ENCODE data around the gene UAP1L1. TPM values are rescaled to one million over a fixed set of nuclear protein-coding genes. Genes with fewer than 3 reads are reported as not detected.
"Not testable (repeated sequence)": the region's sequence is repeated elsewhere in the genome, so short reads cannot be mapped to it uniquely, and the experiment has no call there.

The UAP1L1 gene
- total RNA-seq, 2 experiments from 2014 or later, result 63.1 to 66.8 TPM

DNA sequence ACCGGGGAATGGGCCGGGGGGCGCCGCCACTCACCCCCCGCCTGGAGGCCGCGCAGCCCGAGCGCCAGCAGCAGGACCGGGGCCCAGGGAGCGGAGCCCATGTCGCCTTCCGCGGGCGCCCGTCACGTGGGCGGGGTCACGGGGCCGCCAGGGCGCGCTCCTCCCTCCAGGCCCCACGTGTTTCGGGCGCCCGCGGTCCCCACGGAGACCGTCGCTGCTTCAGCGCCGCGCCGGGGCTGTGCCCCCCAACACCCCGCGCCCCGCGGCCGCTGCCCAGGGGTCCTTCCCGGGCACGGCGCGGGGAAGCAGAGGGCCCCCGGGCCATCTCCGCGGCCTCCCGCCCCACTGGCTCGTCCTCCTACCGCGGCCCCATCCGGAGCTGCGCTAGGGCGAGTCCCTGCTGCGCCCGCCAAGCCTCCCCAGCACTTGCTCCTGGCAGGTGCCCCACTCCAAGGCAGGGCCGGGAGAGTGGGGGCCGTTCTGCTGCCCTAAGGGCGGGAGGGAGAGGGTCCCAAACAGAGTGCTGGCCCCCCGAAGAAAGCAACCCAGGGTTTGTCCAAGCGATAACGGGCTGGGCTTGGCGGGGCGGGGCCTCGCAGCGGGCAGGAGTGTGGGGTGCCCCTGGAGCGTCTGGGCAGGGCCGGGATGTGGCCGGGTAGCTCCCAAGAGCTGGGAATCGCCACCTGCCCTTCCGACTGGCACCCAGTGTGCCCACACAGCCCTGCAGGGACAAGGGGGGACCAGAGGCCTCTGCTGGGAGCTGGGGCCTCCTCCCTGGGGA lies 37.5 kb downstream of the UAP1L1 start, which contains the start of gene DPP7:
Gene DPP7 (minus strand): TSS at position 121 of the 781 bp plus-strand sequence. CDS start 20 bp downstream, at position 101.
- Mint-ChIP-seq H3K27ac (peak within 1 kb of the TSS; percentile 73), H3K27me3 (ENCODE audit: low read depth) (no peaks in the 10 kb centered on the region), H3K36me3 (ENCODE audit: low read depth) (peaks cover 8% of the 10 kb centered on the region), H3K4me1 (ENCODE audit: low read depth) (peaks cover 11% of the 10 kb centered on the region), H3K9me3 (ENCODE audit: insufficient read depth) (no peaks in the 10 kb centered on the region), H3K4me3 (peak within 1 kb of the TSS; percentile 74)
- ATAC-seq (peak; percentile 96), DNase-seq (peak; percentile 85)
- ChIA-PET POLR2A (interaction anchor here (0.6 to 1.2 kb wide), 6 partner anchors 9 to 126 kb away, joined by 3 to 5 read pairs (median 3); partner anchors contain the start of gene TUBB4B), CTCF (interaction anchor here (1.0 to 5.1 kb wide), 9 partner anchors 12 to 122 kb away, joined by 3 to 21 read pairs (median 6); partner anchors contain the start of gene RNF224)

DNA sequence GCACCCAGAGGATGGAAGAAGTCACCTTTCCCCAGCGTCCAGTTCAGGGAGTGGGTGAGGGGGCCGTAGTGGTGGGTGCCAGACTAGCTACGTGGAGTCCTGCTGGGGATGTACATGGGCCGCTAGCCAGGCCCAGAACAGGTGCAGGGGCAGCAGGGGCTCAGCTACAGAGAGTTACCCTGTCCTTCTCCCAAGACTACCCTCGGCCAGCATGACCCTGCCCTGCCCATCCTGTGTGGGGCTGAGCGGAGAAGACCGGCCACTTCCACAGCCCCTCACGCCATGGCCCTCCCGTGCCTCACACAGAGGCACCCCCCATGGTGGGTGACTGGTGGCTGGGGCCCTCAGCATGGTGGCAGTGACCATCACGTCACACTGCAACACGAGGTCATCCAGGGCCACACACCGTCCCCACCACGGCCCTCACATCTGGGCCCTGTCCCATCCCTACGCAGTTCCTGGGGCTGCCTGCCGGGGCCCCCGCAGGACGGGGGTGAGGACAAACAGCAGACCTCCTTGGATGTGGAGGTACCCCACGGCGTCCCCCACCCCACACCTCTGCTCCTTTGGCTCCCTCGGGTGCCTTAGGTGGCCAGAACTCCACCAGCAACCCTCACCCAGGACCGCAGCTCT lies 38.2 kb downstream of the UAP1L1 start:
- Mint-ChIP-seq H3K4me1 (ENCODE audit: low read depth) (peaks cover 11% of the 10 kb centered on the region), H3K9me3 (ENCODE audit: insufficient read depth) (no peaks in the 10 kb centered on the region), H3K36me3 (ENCODE audit: low read depth) (peaks cover 8% of the 10 kb centered on the region), H3K27ac (no peak overlapping the region), H3K4me3 (peak overlapping the region; percentile 15), H3K27me3 (ENCODE audit: low read depth) (no peaks in the 10 kb centered on the region)
- CTCF ChIA-PET, result interaction anchor here (1.0 to 5.1 kb wide), 8 partner anchors 11 to 121 kb away, joined by 3 to 21 read pairs (median 4); partner anchors contain the start of gene RNF224
- ATAC-seq (no peak), DNase-seq (no peak)
- POLR2A ChIA-PET, result interaction anchor here (0.6 to 1.2 kb wide), 6 partner anchors 9 to 125 kb away, joined by 3 to 5 read pairs (median 3); partner anchors contain the start of gene TUBB4B

DNA sequence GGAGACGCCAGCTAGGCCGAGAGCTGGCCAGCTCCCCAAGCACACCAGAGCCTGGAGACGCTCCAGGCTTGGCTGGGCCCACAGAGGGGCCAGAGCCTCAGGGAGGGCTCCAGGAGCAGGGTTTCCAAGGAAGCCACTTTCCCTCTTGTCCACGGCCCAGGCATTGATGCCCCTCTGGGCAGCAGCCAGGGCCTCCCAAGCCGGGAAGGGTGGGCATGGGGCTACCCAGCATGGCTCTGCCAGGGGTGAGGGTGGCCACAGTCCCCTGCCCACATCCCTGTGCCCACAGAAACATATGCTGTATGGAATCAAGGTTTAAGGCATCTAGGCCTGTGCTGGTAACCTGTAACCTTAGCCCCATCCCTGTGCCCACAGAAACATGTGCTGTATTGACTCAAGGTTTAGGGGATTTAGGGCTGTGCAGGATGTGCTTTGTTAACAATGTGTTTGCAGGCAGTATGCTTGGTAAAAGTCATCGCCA lies 38.8 kb downstream of the UAP1L1 start:
- Mint-ChIP-seq H3K9me3 (ENCODE audit: insufficient read depth) (no peaks in the 10 kb centered on the region), H3K27me3 (ENCODE audit: low read depth) (no peaks in the 10 kb centered on the region), H3K36me3 (ENCODE audit: low read depth) (peaks cover 5% of the 10 kb centered on the region), H3K4me3 (no peak overlapping the region), H3K27ac (no peak overlapping the region), H3K4me1 (ENCODE audit: low read depth) (peaks cover 11% of the 10 kb centered on the region)
- ATAC-seq (no peak), DNase-seq (no peak)
- CTCF ChIA-PET, result interaction anchor here (1.2 to 5.1 kb wide), 4 partner anchors 11 to 111 kb away, joined by 3 to 21 read pairs (median 6); partner anchors contain the start of gene RNF224
- POLR2A ChIA-PET, result no interaction called here

DNA sequence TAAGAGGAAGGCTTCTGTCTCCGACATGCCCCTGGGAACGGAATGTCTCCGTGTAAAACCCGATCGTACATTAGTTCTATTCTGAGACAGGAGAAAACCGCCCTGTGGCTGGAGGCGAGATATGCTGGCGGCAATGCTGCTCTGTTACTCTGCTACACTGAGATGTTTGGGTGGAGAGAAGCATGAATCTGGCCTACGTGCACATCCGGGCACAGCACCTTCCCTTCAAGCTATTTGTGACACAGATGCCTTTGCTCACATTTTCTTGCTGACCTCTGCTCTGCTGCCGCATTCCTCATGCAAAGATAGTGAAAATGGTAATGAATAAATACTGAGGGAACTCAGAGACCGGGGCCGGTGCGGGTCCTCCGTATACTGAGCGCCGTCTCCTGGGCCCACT lies 39.4 kb downstream of the UAP1L1 start:
- peaks cover 2% of the 10 kb centered on the region for H3K36me3 Mint-ChIP-seq (ENCODE audit: low read depth)
- ChIA-PET POLR2A (no interaction called here), CTCF (interaction anchor here (2.1 to 5.1 kb wide), 3 partner anchors 21 to 110 kb away, joined by 5 to 21 read pairs (median 8); partner anchors contain the start of gene RNF224)
- no peaks in the 10 kb centered on the region for H3K9me3 Mint-ChIP-seq (ENCODE audit: insufficient read depth)
- DNase-seq (no peak), ATAC-seq (no peak)
- no peaks in the 10 kb centered on the region for H3K27me3 Mint-ChIP-seq (ENCODE audit: low read depth)
- H3K4me3 Mint-ChIP-seq, result no peak overlapping the region
- H3K4me1 Mint-ChIP-seq (ENCODE audit: low read depth), result peaks cover 13% of the 10 kb centered on the region
- no peak overlapping the region for H3K27ac Mint-ChIP-seq

DNA sequence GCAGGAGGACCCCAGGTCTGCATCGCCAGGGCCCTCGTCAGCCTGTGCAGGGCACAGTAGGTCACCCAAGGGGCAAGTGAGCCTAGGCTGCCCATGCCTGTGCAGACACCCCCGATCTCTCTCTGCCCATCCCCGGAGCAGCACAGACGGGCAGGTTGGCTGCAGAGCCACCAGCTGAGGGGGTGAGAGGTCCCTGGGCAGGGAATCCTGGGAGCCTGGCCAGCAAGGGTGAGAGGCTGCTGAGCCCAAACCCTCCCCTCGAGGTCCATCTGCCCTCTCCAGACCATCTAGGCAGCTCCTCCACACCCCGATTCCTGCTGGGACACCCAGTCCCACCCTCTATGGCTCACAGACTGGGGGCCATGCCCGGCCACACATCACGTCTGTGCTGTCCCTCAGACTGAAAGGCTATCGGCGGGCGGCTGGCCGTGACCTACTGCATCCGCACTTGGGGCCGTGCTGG lies 40.0 kb downstream of the UAP1L1 start:
- H3K27me3 Mint-ChIP-seq (ENCODE audit: low read depth), result no peaks in the 10 kb centered on the region
- DNase-seq (no peak), ATAC-seq (no peak)
- H3K4me3 Mint-ChIP-seq, result no peak overlapping the region
- CTCF ChIA-PET, result interaction anchor here (2.1 to 5.1 kb wide), 3 partner anchors 21 to 109 kb away, joined by 5 to 21 read pairs (median 8); partner anchors contain the start of gene RNF224
- H3K9me3 Mint-ChIP-seq (ENCODE audit: insufficient read depth), result no peaks in the 10 kb centered on the region
- H3K27ac Mint-ChIP-seq, result no peak overlapping the region
- POLR2A ChIA-PET, result no interaction called here
- H3K4me1 Mint-ChIP-seq (ENCODE audit: low read depth), result peaks cover 15% of the 10 kb centered on the region
- H3K36me3 Mint-ChIP-seq (ENCODE audit: low read depth), result peaks cover 2% of the 10 kb centered on the region

DNA sequence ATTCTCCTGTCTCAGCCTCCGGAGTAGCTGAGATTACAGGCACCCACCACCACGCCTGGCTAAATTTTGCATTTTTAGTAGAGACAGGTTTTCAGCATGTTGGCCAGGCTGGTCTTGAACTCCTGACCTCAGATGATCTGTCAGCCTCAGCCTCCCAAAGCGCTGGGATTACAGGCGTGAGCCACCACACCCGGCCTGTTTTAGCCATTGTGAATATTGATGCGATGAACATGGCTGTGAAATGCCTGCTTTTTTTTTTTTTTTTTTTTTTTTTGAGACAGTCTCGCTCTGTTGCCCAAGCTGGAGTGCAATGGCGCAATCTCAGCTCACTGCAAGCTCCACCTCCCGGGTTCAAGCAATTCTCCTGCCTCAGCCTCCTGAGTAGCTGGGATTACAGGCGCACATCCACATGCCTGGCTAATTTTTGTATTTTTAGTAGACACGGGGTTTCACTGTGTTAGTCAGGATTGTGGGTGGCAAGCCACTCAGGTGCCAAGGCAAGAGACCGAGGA lies 40.8 kb downstream of the UAP1L1 start:
- H3K27ac Mint-ChIP-seq; ATAC-seq; DNase-seq; H3K27me3 Mint-ChIP-seq (ENCODE audit: low read depth); H3K4me3 Mint-ChIP-seq; H3K36me3 Mint-ChIP-seq (ENCODE audit: low read depth); H3K9me3 Mint-ChIP-seq (ENCODE audit: insufficient read depth): not testable (repeated sequence)
- H3K4me1 Mint-ChIP-seq (ENCODE audit: low read depth), result peaks cover 16% of the 10 kb centered on the region
- CTCF ChIA-PET, result interaction anchor here (0.7 to 5.1 kb wide), 9 partner anchors 11 to 118 kb away, joined by 3 to 21 read pairs (median 4); partner anchors contain the start of genes ANAPC2, CYSRT1, RNF224 and SSNA1
- POLR2A ChIA-PET, result interaction anchor here (1.0 kb wide), 1 partner anchor 109 kb away, joined by 3 read pairs; the partner anchor contains the start of gene RNF224

DNA sequence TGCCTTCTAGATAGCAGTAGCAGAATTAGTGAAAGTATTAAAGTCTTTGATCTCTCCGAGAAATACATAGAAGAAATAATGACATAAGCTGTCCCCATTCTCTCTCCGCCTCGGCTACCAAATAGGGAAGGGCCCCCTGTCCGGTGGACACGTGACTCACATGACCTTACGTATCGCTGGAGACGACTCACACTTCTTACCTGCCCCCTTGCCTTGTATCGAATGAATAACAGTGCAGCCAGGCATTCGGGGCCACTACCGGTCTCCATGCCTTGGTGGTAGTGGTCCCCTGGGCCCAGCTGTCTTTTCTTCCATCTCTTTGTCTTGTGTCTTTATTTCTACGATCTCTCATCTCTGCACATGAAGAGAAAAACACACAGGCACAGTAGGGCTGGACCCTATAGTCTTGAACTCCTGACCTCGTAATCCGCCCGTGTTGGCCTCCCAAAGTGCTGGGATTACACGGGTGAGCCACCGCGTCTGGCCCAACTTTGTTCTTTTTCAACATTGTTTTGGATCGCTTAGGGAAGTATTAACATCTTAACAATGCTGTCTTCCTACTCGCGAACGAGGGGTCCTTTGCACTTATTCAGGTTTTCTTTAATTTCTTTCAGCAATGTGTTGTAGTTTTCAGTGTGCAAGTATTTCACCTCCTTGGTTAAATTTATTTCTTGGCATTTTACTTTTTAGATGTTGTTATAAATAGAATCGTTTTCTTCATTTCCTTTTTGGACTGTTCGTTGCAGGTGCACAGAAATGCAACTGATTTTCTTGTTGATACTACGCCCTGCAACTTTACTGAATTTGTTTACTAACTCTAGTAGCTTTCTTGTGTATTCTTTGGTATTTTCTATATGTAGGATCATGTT lies 44.8 kb downstream of the UAP1L1 start:
- H3K9me3 Mint-ChIP-seq (ENCODE audit: insufficient read depth); POLR2A ChIA-PET; H3K27me3 Mint-ChIP-seq (ENCODE audit: low read depth); H3K4me3 Mint-ChIP-seq; DNase-seq; H3K27ac Mint-ChIP-seq; ATAC-seq; H3K36me3 Mint-ChIP-seq (ENCODE audit: low read depth): not testable (repeated sequence)
- peaks cover 23% of the 10 kb centered on the region for H3K4me1 Mint-ChIP-seq (ENCODE audit: low read depth)
- CTCF ChIA-PET, result interaction anchor here (0.9 to 1.8 kb wide), 3 partner anchors 26 to 114 kb away, joined by 4 to 6 read pairs (median 4); partner anchors contain the start of gene RNF224

DNA sequence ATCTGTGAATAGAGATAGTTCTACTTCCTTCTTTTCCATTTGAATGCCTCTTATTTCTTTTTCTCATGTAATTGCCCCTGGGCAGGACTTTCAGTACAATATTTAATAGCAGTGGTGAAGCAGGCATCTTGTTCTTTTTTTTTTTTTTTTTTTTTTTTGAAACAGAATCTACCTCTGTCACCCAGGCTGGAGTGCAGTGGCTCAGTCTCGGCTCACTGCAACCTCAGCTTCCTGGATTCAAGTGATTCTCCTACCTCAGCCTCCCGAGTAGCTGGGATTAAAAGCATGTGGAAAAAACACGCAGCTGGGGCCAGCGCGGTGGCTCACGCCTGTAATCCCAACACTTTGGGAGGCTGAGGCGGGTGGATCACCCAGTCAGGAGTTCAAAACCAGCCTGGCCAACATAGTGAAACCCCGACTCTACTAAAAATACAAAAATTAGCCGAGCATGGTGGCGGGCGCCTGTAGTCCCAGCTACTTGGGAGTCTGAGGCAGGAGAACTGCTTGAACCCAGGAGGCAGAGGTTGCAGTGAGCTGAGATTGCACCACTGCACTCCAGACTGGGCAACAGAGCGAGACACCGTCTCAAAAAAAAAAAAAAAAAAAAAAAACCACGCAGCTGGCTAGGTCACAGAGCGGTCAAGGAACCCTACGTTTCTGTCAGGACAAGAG lies 45.6 kb downstream of the UAP1L1 start:
- CTCF ChIA-PET, result interaction anchor here (0.9 to 1.8 kb wide), 2 partner anchors 105 to 114 kb away, joined by 4 to 6 read pairs; partner anchors contain the start of gene RNF224
- peaks cover 29% of the 10 kb centered on the region for H3K4me1 Mint-ChIP-seq (ENCODE audit: low read depth)
- POLR2A ChIA-PET; H3K4me3 Mint-ChIP-seq; ATAC-seq; H3K27ac Mint-ChIP-seq; H3K27me3 Mint-ChIP-seq (ENCODE audit: low read depth); DNase-seq; H3K9me3 Mint-ChIP-seq (ENCODE audit: insufficient read depth); H3K36me3 Mint-ChIP-seq (ENCODE audit: low read depth): not testable (repeated sequence)

DNA sequence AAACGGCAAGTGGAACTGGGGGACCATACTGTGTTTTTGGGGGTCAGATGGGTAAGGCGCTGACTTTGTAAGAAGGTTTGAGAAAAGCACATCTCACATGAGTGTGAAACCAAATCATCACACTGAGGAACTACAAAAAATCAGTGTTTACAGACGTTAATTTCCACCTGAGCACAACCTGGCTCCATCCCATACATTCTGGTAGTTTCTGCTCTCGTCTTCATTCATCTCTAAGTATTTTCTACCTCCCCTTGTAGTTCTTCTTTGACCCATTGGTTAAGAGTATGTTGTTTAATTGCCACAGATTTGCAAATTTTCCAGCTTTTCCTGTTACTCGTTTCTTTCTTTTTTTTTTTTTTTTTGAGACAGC lies 46.1 kb downstream of the UAP1L1 start:
- ChIA-PET CTCF (interaction anchor here (1.8 kb wide), 1 partner anchor 104 kb away, joined by 6 read pairs; the partner anchor contains the start of gene RNF224), POLR2A (no interaction called here)
- Mint-ChIP-seq H3K4me3 (no peak overlapping the region), H3K9me3 (ENCODE audit: insufficient read depth) (no peaks in the 10 kb centered on the region), H3K27me3 (ENCODE audit: low read depth) (no peaks in the 10 kb centered on the region), H3K27ac (no peak overlapping the region), H3K36me3 (ENCODE audit: low read depth) (peaks cover 3% of the 10 kb centered on the region), H3K4me1 (ENCODE audit: low read depth) (peaks cover 35% of the 10 kb centered on the region)
- ATAC-seq (no peak), DNase-seq (no peak)

DNA sequence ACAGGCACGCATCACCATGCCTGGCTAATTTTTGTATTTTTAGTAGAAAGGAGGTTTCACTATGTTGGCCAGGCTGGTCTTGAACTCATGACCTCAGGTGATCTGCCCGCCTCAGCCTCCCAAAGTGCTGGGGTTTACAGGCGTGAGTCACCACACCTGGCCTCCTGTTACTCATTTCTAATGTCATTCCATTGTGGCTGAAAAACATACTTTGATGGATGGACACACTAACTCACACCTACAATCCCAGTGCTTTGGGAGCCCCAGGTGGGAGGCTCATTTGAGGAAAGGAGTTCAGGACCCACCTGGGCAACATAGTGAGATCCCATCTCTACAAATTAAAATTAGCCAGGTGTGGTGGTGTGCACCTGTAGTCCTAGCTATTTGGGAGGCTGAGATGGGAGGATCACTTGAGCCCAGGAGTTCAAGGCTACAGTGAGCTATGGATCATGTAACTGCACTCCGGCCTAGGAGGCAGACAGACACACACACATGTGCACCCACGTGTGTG lies 46.7 kb downstream of the UAP1L1 start:
- peaks cover 40% of the 10 kb centered on the region for H3K4me1 Mint-ChIP-seq (ENCODE audit: low read depth)
- POLR2A ChIA-PET; DNase-seq; H3K36me3 Mint-ChIP-seq (ENCODE audit: low read depth); H3K27me3 Mint-ChIP-seq (ENCODE audit: low read depth); H3K9me3 Mint-ChIP-seq (ENCODE audit: insufficient read depth); ATAC-seq; H3K27ac Mint-ChIP-seq; H3K4me3 Mint-ChIP-seq: not testable (repeated sequence)
- CTCF ChIA-PET, result interaction anchor here (1.6 kb wide), 1 partner anchor 104 kb away, joined by 4 read pairs; the partner anchor contains the start of gene RNF224
